ENCODE results near the gene FHIT.

The FHIT gene

GRCh38 chr3:60434950-60435349, 816.3 kb downstream of the FHIT start:
- DNase-seq: no peak

GRCh38 chr3:60434323-60434722, 816.9 kb downstream of the FHIT start:
- no peak for DNase-seq

GRCh38 chr3:60431599-60431958, 819.7 kb downstream of the FHIT start:
- DNase-seq: no peak

GRCh38 chr3:60430205-60430604, 821.0 kb downstream of the FHIT start:
- no peak for DNase-seq

- no peak for DNase-seq
These were observed 824.1 kb downstream of the FHIT start for GRCh38 chr3:60427109-60427508.

GRCh38 chr3:60424942-60425341, 826.3 kb downstream of the FHIT start:
- DNase-seq: no peak

- no peak for DNase-seq
These were observed 827.2 kb downstream of the FHIT start for GRCh38 chr3:60424034-60424433.

- no peak for DNase-seq
These were observed 827.7 kb downstream of the FHIT start for GRCh38 chr3:60423556-60423955.

DNA sequence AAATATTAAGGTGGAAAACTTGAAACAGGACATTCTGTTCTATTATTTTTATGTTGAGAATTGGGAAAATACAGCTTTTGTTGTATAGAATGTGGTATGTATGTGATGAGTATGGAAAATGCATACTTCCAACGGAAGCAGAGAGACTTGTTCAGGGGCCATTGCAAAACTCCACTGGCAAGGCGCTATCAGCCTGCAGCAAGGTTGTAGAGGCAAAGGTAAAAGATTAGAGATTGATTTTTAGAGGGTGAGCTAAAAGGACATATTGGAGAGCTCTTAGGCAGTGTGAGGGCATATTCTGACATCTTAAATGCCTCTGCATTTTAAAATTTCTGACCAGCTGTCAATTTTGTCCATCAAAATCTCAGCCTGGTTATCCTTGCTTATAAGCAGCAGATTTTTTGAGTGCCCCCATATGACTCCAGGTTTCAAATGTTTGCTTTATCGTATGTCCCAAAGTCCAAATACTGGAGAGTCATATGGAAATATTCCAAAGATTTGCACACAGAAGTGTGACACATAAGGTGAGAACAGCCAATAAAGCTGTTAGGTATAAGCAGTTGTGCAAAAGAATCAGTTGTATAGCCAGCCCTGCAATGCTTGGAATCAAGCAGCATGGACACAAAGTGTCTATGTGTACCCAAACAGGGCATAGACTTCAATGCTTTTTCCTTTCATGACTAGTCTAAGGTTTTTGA, 829.4 kb downstream of the FHIT start:
- no peak for DNase-seq

DNA sequence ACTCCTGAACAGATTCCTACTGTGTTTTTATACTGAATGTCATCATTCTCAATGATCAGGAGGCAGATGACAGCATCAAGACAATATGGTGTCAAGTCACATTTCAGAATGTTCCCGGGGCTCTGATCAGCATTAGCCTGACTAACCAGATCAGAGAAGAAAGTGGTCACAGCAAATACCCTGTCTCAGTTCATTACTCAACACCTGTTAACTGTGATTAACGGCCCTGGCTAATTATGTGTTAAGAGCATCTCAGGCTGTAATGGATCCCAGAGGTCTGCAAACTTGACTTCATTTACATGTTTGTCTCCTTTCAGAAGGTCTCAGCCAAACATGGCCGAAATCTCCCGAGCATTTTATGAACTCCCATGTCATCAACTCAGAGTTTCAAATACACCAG, 833.7 kb downstream of the FHIT start:
- DNase-seq: no peak

GRCh38 chr3:60414011-60414410, 837.2 kb downstream of the FHIT start:
- no peak for DNase-seq

DNA sequence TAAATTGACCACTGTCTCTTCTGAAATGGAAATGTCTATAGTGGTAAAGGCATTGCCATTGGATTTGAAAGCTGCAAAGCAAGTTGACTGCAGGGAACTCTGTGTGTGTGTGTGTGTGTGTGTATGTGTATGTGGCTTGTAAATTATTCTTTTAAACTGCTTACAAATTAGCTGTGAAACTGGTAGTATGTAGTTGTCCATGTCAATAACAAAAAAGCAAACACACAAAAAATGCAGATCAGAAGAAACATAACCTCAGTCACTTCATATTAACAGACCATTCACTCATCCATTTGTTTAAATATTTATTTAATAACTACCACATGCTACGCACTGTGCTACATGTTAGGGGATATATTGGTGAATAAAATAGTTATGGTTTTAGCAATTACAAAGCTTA, 837.7 kb downstream of the FHIT start:
- no peak for DNase-seq

GRCh38 chr3:60403866-60404265, 847.4 kb downstream of the FHIT start:
- DNase-seq: no peak

GRCh38 chr3:60402931-60403330, 848.3 kb downstream of the FHIT start:
- no peak for DNase-seq

DNA sequence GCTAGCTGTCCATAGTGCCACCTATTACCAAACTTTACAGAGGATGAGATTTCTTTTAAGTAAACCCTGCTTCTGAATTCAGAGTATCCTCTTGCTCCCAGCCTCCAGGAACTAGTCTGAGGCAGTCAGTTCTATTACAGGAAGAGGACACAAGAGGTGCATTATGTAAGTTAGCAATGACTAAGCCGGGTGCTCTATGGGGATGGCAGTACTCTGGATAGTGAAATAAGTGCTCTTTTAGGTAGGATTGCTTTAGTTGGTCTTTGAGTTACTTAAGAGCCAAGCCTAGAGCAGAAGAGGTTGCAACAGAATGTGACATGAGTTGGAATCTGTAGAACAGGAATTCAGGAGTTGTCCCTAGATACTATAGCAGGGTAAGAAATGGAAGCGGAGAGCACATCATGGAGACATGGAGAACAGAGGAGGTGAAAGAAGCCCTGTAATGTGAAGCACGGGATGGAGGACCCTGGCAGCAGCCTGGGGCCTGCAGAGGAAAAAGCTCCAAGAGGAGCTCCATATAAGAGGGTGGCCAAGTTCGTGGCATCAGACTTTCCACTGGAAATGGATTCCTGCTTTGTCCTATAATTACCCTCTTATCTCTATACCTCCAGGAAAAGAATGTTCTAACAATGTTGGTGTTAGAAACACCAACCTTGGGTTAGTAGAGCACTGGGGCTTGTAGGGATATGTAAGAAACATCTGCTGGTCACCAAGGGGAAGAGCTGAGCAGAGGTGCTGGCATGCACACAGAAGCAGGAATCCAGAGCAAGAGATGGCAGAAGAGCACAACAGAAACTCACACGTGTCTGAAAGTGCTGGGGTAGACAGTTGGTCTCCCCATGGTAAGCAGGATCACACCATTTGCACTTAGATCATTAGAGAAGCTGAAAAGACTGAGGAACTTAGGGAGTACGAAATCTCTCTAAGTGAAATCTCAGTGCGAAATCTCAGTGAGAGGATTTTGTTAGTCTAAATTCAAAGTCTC, 851.1 kb downstream of the FHIT start:
- peak; percentile 38 for DNase-seq

DNA sequence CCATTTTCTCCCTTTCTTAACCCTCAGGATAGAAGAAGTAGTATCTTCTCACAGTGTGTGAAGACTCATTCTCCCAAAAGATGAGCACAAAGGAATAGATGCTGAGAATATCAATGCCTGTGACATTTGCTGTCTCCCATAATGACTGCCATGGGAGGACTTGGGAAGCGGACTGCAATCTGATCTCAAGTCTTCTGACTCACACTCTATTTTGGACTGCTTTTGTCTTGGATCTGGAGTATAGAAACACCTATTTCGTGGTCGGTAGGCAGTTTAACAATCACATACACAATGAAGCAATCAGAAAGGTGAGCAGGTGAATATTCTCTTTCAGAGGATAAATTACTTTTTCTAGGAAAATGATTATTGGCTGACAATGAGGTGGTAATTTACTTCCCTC, 852.0 kb downstream of the FHIT start:
- no peak for DNase-seq

DNA sequence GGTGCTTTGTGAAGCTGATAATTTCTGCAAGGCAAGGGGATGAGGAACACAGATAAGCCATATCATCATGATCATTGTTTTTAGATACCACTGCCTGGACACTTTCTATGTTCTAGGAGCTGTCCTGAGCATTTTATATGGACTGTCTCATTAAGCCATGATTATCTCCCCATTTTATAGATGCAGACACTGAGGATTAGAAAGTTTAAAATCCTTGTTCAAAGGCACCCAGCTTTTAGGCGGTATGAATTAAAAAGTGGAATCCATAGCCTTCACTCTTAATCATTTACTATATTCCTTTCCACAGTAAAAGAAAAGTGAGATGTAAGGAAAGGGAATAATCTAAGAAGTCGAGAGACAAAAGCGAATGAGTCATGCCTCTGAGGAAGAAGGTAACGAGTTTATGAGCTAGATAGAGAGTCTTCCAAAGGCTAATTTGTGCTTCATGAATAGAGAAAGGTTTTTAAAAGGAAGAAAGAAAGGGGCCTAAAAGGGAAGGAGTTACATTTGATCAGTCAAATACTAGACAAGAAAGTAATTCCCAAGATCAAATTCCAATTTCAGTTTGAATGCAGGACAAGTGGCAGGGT, 856.0 kb downstream of the FHIT start:
- DNase-seq: no peak

- DNase-seq: no peak
These were observed 857.3 kb downstream of the FHIT start for GRCh38 chr3:60393946-60394345.

DNA sequence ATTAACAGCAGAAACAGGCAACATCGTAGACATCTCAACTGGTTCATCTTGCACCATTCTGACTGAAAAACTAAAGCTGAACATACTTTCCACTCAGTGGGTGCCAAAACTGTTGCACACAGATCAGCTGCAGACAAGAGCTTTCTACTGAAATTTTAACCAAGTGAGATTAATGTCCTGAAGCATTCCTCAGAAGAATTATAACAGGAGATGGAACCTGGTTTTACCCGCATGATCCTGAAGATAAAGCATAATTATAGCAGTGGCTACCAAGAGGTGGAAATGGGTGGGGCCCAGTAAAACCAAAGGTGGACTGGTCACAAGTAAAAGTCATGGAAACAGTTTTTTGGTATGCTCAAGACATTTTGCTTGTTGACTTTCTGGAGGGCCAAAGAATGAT, 858.8 kb downstream of the FHIT start:
- DNase-seq: no peak

- DNase-seq: no peak
These were observed 860.0 kb downstream of the FHIT start for GRCh38 chr3:60391292-60391691.

DNA sequence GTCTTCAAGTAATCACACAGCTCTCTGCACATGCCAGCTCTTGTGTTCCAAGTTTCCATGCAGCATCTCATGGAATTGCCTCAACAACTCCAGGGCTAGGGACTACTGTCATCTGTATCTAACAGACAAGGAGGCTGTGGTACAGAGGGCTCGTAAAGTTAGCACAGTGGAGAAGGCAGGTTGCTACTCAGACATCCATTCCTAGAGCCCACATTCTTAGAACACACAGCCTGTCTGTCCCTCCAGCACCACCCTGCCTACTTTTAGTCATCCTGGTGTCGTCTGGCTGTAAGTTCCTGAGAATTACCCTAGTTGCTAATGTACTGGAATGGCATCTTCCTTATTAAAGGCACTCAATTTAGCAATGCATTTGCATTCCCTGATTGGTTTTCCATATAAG, 862.5 kb downstream of the FHIT start:
- DNase-seq: no peak

GRCh38 chr3:60386306-60386705, 864.9 kb downstream of the FHIT start:
- DNase-seq: no peak

- DNase-seq: no peak
These were observed 866.9 kb downstream of the FHIT start for GRCh38 chr3:60384341-60384740.

DNA sequence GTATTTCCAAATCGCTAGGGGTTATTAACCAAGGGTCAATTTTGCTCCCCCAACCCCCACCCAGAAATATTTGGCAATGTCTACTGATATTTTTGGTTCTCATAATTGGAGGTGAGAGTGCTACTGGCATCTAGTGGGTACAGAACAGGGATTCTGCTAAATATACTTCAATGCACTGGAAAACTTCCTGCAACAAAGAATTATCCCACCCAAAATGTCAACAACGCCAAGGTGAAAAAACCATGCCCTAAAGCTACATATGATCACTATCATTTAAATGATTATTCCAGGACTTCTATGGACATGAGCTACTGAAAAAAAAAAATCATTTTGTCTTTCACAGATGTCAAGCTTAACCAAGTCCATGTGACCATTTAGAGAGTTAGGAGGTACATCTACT, 867.9 kb downstream of the FHIT start:
- DNase-seq: no peak

Data from DMS53 (cell line).